ENCODE measurements around the gene SDCCAG8. TPM values are rescaled to one million over a fixed set of nuclear protein-coding genes. Genes with fewer than 3 reads are reported as not detected.
A peak's percentile ranks its signal among the peaks of the same experiment; 100 is the strongest.

SDCCAG8 gene
- polyA plus RNA-seq, 1 donor = 35.0 TPM

- Histone ChIP-seq H3K4me3 (ENCODE audit: low read length) (no peak overlapping the region), H3K27ac (ENCODE audit: low read length) (no peak overlapping the region), H3K36me3 (ENCODE audit: control insufficient read depth, insufficient read depth, low read length) (no peaks in the 10 kb centered on the region), H3K9me3 (ENCODE audit: control insufficient read depth, low read depth, low read length) (peaks cover 3% of the 10 kb centered on the region), H3K27me3 (ENCODE audit: control insufficient read depth, insufficient read depth, low read length) (no peaks in the 10 kb centered on the region), H3K4me1 (ENCODE audit: control insufficient read depth, insufficient read depth, low read length) (no peaks in the 10 kb centered on the region)
- WGBS (ENCODE audit: insufficient coverage, low lambda C conversion rate) = no CpG with 5 or more reads among the region's 7 CpGs
- no peak for DNase-seq
Measured at GRCh38 chr1:243475966-243476365, 220.1 kb downstream of the SDCCAG8 start.

- no CpG with 5 or more reads among the region's 7 CpGs for WGBS (ENCODE audit: insufficient coverage, low lambda C conversion rate)
- H3K36me3 ChIP-seq (ENCODE audit: control insufficient read depth, insufficient read depth, low read length) = no peaks in the 10 kb centered on the region
- H3K27ac ChIP-seq (ENCODE audit: low read length) = no peak overlapping the region
- peaks cover 7% of the 10 kb centered on the region for H3K27me3 ChIP-seq (ENCODE audit: control insufficient read depth, insufficient read depth, low read length)
- H3K4me3 ChIP-seq (ENCODE audit: low read length) = no peak overlapping the region
- peaks cover 7% of the 10 kb centered on the region for H3K4me1 ChIP-seq (ENCODE audit: control insufficient read depth, insufficient read depth, low read length)
- H3K9me3 ChIP-seq (ENCODE audit: control insufficient read depth, low read depth, low read length) = peaks cover 3% of the 10 kb centered on the region
- DNase-seq = no peak
Measured at GRCh38 chr1:243477731-243478290, 222.0 kb downstream of the SDCCAG8 start.

- Histone ChIP-seq H3K27ac (ENCODE audit: low read length) (no peak overlapping the region), H3K9me3 (ENCODE audit: control insufficient read depth, low read depth, low read length) (no peaks in the 10 kb centered on the region), H3K36me3 (ENCODE audit: control insufficient read depth, insufficient read depth, low read length) (no peaks in the 10 kb centered on the region), H3K4me1 (ENCODE audit: control insufficient read depth, insufficient read depth, low read length) (peaks cover 7% of the 10 kb centered on the region), H3K4me3 (ENCODE audit: low read length) (no peak overlapping the region), H3K27me3 (ENCODE audit: control insufficient read depth, insufficient read depth, low read length) (peaks cover 8% of the 10 kb centered on the region)
- DNase-seq = no peak
- 83% methylated on average over 1 of the region's 5 CpGs for WGBS (ENCODE audit: insufficient coverage, low lambda C conversion rate)
Measured at GRCh38 chr1:243481101-243481500, 225.3 kb downstream of the SDCCAG8 start.

DNA sequence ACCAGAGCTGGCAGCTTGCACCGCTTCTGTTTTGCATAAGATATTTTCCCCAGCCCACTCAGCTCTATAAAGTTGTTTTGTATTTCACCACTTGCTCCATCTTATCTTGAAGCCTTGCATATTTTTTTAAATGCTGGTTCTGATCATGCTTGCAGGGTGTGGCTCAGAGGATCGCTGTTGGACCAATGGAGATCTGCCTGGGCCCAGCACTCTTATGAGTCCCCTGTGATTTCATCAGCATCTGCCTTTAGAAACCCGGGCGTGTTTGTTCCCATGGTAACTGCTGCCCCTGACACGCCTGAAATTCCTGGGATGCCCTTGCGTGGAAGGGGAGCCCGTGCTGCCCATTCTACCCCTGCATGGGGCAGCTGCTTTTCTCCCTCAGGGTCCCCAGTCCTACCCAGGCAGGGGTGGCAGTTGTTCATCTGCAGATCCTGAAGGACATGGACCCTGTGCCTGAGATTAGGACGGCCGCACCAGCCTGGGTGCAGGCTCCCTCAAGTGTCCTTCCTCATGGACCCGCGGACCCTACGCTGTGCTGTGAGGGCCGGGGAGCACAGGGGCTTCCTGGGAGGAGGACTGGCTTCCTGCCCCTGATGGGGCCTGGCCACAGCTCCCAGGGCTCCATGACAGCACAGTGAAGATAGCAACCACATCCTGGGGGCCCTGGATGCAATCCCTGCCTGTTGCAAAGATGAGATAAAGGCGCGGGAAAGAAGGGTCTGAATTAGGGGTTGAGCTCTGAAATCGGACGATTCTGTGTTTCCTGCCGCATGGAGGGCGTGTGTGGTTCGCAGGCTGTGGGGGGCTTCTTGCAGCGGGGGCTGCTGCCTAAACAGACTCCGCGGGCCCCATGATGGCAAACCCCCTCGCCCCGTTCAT is 226.5 kb downstream of the SDCCAG8 start:
- Histone ChIP-seq H3K4me1 (ENCODE audit: control insufficient read depth, insufficient read depth, low read length) (peaks cover 7% of the 10 kb centered on the region), H3K4me3 (ENCODE audit: low read length) (peak overlapping the region; percentile 35), H3K27ac (ENCODE audit: low read length) (no peak overlapping the region), H3K9me3 (ENCODE audit: control insufficient read depth, low read depth, low read length) (no peaks in the 10 kb centered on the region), H3K36me3 (ENCODE audit: control insufficient read depth, insufficient read depth, low read length) (no peaks in the 10 kb centered on the region), H3K27me3 (ENCODE audit: control insufficient read depth, insufficient read depth, low read length) (peaks cover 8% of the 10 kb centered on the region)
- WGBS (ENCODE audit: insufficient coverage, low lambda C conversion rate) = 100% methylated on average over 1 of the region's 25 CpGs
- peak in 1 of 2 donors; percentile 22 for DNase-seq

GRCh38 chr1:243483071-243483771 is 227.4 kb downstream of the SDCCAG8 start:
- WGBS (ENCODE audit: insufficient coverage, low lambda C conversion rate) = no CpG with 5 or more reads among the region's 60 CpGs
- Histone ChIP-seq H3K4me1 (ENCODE audit: control insufficient read depth, insufficient read depth, low read length) (peaks cover 7% of the 10 kb centered on the region), H3K27ac (ENCODE audit: low read length) (no peak overlapping the region), H3K36me3 (ENCODE audit: control insufficient read depth, insufficient read depth, low read length) (no peaks in the 10 kb centered on the region), H3K27me3 (ENCODE audit: control insufficient read depth, insufficient read depth, low read length) (peaks cover 8% of the 10 kb centered on the region), H3K9me3 (ENCODE audit: control insufficient read depth, low read depth, low read length) (peaks cover 4% of the 10 kb centered on the region), H3K4me3 (ENCODE audit: low read length) (peak overlapping the region; percentile 35)
- DNase-seq = no peak

DNA sequence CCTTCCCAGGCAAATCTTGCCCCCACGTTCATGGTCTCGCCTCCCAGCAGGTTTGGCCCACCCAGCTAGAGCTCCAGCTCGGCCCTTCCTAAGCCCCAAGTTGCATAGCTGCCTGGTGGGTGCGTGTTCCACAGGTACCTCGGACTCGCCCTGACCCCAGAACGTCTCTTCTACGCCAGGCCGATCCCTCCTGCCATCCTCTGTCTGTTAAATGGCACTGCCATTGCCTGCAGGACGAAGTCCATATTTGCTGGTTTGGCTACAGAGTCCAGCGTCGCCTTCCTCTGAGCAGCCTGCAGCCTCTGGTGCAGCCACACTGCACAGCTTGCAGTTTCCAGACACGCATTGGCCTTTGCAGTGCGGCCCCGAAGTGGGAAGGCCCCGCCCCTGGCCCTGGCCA is 228.1 kb downstream of the SDCCAG8 start:
- peaks cover 7% of the 10 kb centered on the region for H3K4me1 ChIP-seq (ENCODE audit: control insufficient read depth, insufficient read depth, low read length)
- WGBS (ENCODE audit: insufficient coverage, low lambda C conversion rate) = no CpG with 5 or more reads among the region's 16 CpGs
- H3K27ac ChIP-seq (ENCODE audit: low read length) = no peak overlapping the region

DNA sequence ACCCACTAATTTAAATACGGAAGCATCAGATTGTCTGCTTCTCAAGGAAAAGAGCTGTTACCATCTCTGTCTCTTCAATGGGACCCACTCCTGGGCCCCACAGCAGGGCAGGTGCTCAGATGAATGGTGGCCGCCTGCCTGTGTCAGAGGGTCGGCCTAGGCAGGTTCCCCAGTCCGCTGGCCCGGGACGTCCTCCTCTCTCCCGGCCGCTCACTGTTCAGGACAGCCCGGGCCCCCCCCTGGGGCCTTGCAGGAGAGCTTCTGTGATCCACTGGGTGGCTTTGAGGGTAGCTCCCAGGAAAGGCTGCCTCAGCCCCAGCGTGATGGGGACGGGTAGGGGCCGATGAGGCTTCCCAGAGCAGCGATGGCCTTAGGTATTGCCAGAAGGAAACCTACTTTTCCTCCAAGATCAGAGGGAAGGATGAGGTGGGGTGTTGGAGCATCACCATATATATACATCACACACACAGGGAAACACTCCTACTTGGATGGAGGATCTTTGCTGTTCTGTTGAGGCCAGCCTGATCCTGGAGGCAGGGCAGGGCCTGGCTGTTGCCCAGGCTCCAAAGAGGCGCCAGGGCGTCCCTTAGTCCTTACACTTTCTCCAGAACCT is 231.3 kb downstream of the SDCCAG8 start:
- Histone ChIP-seq H3K9me3 (ENCODE audit: control insufficient read depth, low read depth, low read length) (peaks cover 4% of the 10 kb centered on the region), H3K4me3 (ENCODE audit: low read length) (peak overlapping the region; percentile 55), H3K4me1 (ENCODE audit: control insufficient read depth, insufficient read depth, low read length) (peaks cover 17% of the 10 kb centered on the region), H3K27me3 (ENCODE audit: control insufficient read depth, insufficient read depth, low read length) (peaks cover 8% of the 10 kb centered on the region), H3K36me3 (ENCODE audit: control insufficient read depth, insufficient read depth, low read length) (peaks cover 8% of the 10 kb centered on the region), H3K27ac (ENCODE audit: low read length) (no peak overlapping the region)
- DNase-seq = no peak
- whole genome bisulfite sequencing (ENCODE audit: insufficient coverage, low lambda C conversion rate) = no CpG with 5 or more reads among the region's 15 CpGs

More for the DNA sequence above, 228.1 kb downstream of the SDCCAG8 start:
- peaks cover 4% of the 10 kb centered on the region for H3K9me3 ChIP-seq (ENCODE audit: control insufficient read depth, low read depth, low read length)
- H3K36me3 ChIP-seq (ENCODE audit: control insufficient read depth, insufficient read depth, low read length) = peaks cover 3% of the 10 kb centered on the region
- peaks cover 8% of the 10 kb centered on the region for H3K27me3 ChIP-seq (ENCODE audit: control insufficient read depth, insufficient read depth, low read length)
- DNase-seq = no peak
- no peak overlapping the region for H3K4me3 ChIP-seq (ENCODE audit: low read length)

GRCh38 chr1:243487649-243488227 is 231.9 kb downstream of the SDCCAG8 start:
- peak in 1 of 2 donors; percentile 25 for DNase-seq
- H3K4me3 ChIP-seq (ENCODE audit: low read length) = peak overlapping the region; percentile 55
- peaks cover 4% of the 10 kb centered on the region for H3K9me3 ChIP-seq (ENCODE audit: control insufficient read depth, low read depth, low read length)
- peaks cover 2% of the 10 kb centered on the region for H3K27me3 ChIP-seq (ENCODE audit: control insufficient read depth, insufficient read depth, low read length)
- H3K27ac ChIP-seq (ENCODE audit: low read length) = no peak overlapping the region
- peaks cover 11% of the 10 kb centered on the region for H3K4me1 ChIP-seq (ENCODE audit: control insufficient read depth, insufficient read depth, low read length)
- no CpG with 5 or more reads among the region's 40 CpGs for WGBS (ENCODE audit: insufficient coverage, low lambda C conversion rate)
- H3K36me3 ChIP-seq (ENCODE audit: control insufficient read depth, insufficient read depth, low read length) = peaks cover 8% of the 10 kb centered on the region

- WGBS (ENCODE audit: insufficient coverage, low lambda C conversion rate) = 60% methylated on average over 1 of the region's 20 CpGs
- Histone ChIP-seq H3K9me3 (ENCODE audit: control insufficient read depth, low read depth, low read length) (peaks cover 4% of the 10 kb centered on the region), H3K4me3 (ENCODE audit: low read length) (no peak overlapping the region), H3K27ac (ENCODE audit: low read length) (no peak overlapping the region), H3K4me1 (ENCODE audit: control insufficient read depth, insufficient read depth, low read length) (peaks cover 10% of the 10 kb centered on the region), H3K36me3 (ENCODE audit: control insufficient read depth, insufficient read depth, low read length) (peaks cover 8% of the 10 kb centered on the region), H3K27me3 (ENCODE audit: control insufficient read depth, insufficient read depth, low read length) (no peaks in the 10 kb centered on the region)
- DNase-seq = no peak
Measured at GRCh38 chr1:243488459-243489157, 232.8 kb downstream of the SDCCAG8 start.
